ENCODE data around the gene ALG3.

DNA sequence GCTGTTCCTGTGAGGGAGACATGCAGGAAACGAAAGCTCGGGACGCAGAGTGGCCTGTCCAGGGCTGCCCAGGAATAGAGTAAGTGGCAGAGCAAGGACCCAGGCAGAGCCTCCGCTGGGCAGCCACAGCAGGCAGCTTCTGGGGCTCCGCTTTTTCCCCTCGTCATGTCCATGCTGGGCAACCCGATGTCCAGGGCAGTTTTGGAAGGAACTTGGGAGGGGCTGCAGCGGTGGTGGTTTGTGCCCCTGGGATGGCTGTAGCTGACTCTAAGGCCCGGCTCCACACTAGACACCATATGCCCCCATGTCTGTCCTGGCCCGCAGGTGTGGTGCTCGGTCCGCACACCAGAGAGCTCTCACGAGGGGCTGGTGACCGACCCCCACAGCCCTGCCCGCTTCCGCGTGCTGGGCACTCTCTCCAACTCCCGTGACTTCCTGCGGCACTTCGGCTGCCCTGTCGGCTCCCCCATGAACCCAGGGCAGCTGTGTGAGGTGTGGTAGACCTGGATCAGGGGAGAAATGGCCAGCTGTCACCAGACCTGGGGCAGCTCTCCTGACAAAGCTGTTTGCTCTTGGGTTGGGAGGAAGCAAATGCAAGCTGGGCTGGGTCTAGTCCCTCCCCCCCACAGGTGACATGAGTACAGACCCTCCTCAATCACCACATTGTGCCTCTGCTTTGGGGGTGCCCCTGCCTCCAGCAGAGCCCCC is 43.1 kb upstream of the ALG3 start:
- TF ChIP-seq, protein P1, sequence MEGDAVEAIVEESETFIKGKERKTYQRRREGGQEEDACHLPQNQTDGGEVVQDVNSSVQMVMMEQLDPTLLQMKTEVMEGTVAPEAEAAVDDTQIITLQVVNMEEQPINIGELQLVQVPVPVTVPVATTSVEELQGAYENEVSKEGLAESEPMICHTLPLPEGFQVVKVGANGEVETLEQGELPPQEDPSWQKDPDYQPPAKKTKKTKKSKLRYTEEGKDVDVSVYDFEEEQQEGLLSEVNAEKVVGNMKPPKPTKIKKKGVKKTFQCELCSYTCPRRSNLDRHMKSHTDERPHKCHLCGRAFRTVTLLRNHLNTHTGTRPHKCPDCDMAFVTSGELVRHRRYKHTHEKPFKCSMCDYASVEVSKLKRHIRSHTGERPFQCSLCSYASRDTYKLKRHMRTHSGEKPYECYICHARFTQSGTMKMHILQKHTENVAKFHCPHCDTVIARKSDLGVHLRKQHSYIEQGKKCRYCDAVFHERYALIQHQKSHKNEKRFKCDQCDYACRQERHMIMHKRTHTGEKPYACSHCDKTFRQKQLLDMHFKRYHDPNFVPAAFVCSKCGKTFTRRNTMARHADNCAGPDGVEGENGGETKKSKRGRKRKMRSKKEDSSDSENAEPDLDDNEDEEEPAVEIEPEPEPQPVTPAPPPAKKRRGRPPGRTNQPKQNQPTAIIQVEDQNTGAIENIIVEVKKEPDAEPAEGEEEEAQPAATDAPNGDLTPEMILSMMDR (IDR thresholded peaks at IDR 0.05), result no peak
- TF ChIP-seq POLR2A (IDR thresholded peaks at IDR 0.05) (no peak), EP300 (IDR thresholded peaks at IDR 0.05) (no peak)
